Panc1 (cell line): Measurements from ENCODE around the gene CEP95. TPM values are rescaled to one million over a fixed set of nuclear protein-coding genes. Genes with fewer than 3 reads are reported as not detected.
"Not testable (repeated sequence)": the region's sequence is repeated elsewhere in the genome, so short reads cannot be mapped to it uniquely, and the experiment has no call there.

Experiments
- ATAC-seq: fragments of 200-7000 bp; cut with Tn5 transposase; 2 replicates; pipeline ENCODE4 v1.9.1; 2020; ENCODE audit warnings: mild to moderate bottlenecking, moderate library complexity
- BruUV-seq: library from RNA; stranded (reverse); fragments of 400-500 nt; replicated peaks from 2 replicates; lab custom pipeline; 2021; lab: Mats Ljungman, UMichigan
- CTCF ChIA-PET: fragments of 300-600 bp; sonication (Branson Sonifier 250); formaldehyde crosslinking; loops from one replicate; lab custom pipeline; 2022; ENCODE audit warnings: antibody characterized with exemption; lab: Charles Lee
- POLR2A ChIA-PET: fragments of 300-600 bp; sonication (Branson Sonifier 250); formaldehyde crosslinking; loops from one replicate; lab custom pipeline; 2022; ENCODE audit warnings: antibody characterized with exemption; lab: Charles Lee
- DNase-seq: peaks from one replicate; pipeline ENCODE4 v3.0.0-alpha.2; 2010; ENCODE audit warnings: low read depth, low spot score
- H3K27ac ChIP-seq: 2 replicates; pipeline ENCODE4 v1.5.1; 2011; ENCODE audit warnings: mild to moderate bottlenecking, low read length, inconsistent platforms
- H3K27me3 ChIP-seq: fragments of 200-500 bp; sonication (Bioruptor generic); 2 replicates; pipeline ENCODE4 v1.6.0; 2014; ENCODE audit warnings: low read length, inconsistent platforms; ENCODE audit not compliant: control insufficient read depth, insufficient read depth
- H3K36me3 ChIP-seq: fragments of 200-500 bp; sonication (Bioruptor generic); 2 replicates; pipeline ENCODE4 v1.5.1; 2014; ENCODE audit warnings: inconsistent platforms, mild to moderate bottlenecking, low read length, moderate library complexity; ENCODE audit not compliant: control insufficient read depth, insufficient read depth
- H3K4me1 ChIP-seq: 2 replicates; pipeline ENCODE4 v1.5.1; 2011; ENCODE audit warnings: inconsistent platforms, mild to moderate bottlenecking, low read length, moderate library complexity; ENCODE audit not compliant: control insufficient read depth, insufficient read depth
- H3K4me3 ChIP-seq, 2 experiments: 2 replicates each; pipeline ENCODE4 v1.5.1; 2011 to 2012; ENCODE audit warnings: low read depth in 2 of 2, low read length in 2 of 2, mild to moderate bottlenecking in 2 of 2, inconsistent platforms in 1 of 2, moderate library complexity in 1 of 2
- H3K9me3 ChIP-seq: fragments of 200-500 bp; sonication (Bioruptor generic); 2 replicates; pipeline ENCODE4 v1.5.1; 2014; ENCODE audit warnings: low read depth, mild to moderate bottlenecking, inconsistent platforms, low read length, moderate library complexity; ENCODE audit not compliant: control insufficient read depth, insufficient read depth
- POLR2AphosphoS5 ChIP-seq: IDR thresholded peaks from 2 replicates; pipeline ENCODE4 v1.6.1; 2012; ENCODE audit warnings: mild to moderate bottlenecking, low read depth, low read length, moderate library complexity
- SIN3A ChIP-seq: IDR thresholded peaks from 2 replicates; pipeline ENCODE4 v1.6.1; 2012; ENCODE audit warnings: low read depth, mild to moderate bottlenecking, low read length, moderate library complexity, borderline replicate concordance; ENCODE audit not compliant: insufficient read depth
- TCF7L2 ChIP-seq: IDR thresholded peaks from 2 replicates; pipeline ENCODE4 v1.6.1; 2011; ENCODE audit warnings: mild to moderate bottlenecking, low read depth, low read length, inconsistent platforms
- in situ Hi-C: cut with HindIII; loops from 2 replicates; pipeline ENCODE4 v1.10.0; 2016; ENCODE audit warnings: low sequenced_read_pairs, low pct_unique_long_range_greater_than_20kb
- intact Hi-C: fragments of 100-400 bp; cut with micrococcal nuclease; formaldehyde crosslinking; loops from one replicate; pipeline ENCODE4 v1.10.0; 2022; ENCODE audit not compliant: unreplicated experiment
- total RNA-seq: library from RNA; stranded (reverse); gene quantifications from one replicate; pipeline ENCODE4 v1.2.1, GENCODE V29; 2021; ENCODE audit not compliant: unreplicated experiment
- TF ChIP-seq, protein P1 (sequence below): fragments of 450-650 bp; IDR thresholded peaks from 2 replicates; pipeline ENCODE4 v1.5.1; 2017; ENCODE audit warnings: mild to moderate bottlenecking
- TF ChIP-seq, protein P2 (sequence below), 2 experiments: IDR thresholded peaks; 2 replicates each; pipeline ENCODE4 v1.6.1; 2011 to 2012; ENCODE audit warnings: low read depth in 2 of 2, control low read depth in 1 of 2, low read length in 1 of 2, mild to moderate bottlenecking in 1 of 2, moderate library complexity in 1 of 2; ENCODE audit not compliant: insufficient read depth in 1 of 2

The CEP95 gene
- total RNA-seq, 1 experiment from 2014 or later: 23.2 TPM

DNA sequence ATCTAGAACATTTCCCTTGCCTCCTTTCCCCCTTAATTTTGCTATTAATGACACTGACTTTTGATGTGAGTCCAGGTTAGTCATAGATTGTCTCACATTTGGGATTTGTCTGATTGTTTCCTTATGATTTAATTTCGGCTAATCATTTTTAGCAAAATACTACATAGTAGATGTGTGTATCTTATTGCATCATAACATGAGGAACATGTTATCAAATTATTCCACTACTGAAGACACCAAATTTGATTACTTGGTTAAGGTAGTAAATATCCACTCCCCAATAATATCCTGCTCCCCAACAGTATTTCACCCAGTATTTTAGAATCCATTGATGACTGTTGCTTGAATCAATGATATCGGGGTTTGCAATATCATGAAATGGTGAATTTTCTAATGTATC lies 12.7 kb upstream of the CEP95 start:
- DNase-seq (no peak), ATAC-seq (no peak)
- ChIA-PET POLR2A (no interaction called here), CTCF (no interaction called here)
- no peaks in the 10 kb centered on the region for H3K27me3 ChIP-seq
- H3K27ac ChIP-seq: no peak overlapping the region; the same call in 1 of the 2 replicates
- peak overlapping the region in 1 of 2 experiments; percentile 90; a peak in 2 of 4 replicates for H3K4me3 ChIP-seq
- intact Hi-C loops (loop anchor here (5.0 kb wide), 1 partner anchor 72 kb away; no protein-coding TSS in a partner anchor), in situ Hi-C loops (no loop called here)
- peaks cover 25% of the 10 kb centered on the region for H3K36me3 ChIP-seq
- no TSS peak for BruUV-seq
- H3K9me3 ChIP-seq: no peaks in the 10 kb centered on the region
- peaks cover 19% of the 10 kb centered on the region for H3K4me1 ChIP-seq
- TF ChIP-seq SIN3A (no peak), POLR2AphosphoS5 (no peak), TCF7L2 (no peak)
- TF ChIP-seq, protein P1, sequence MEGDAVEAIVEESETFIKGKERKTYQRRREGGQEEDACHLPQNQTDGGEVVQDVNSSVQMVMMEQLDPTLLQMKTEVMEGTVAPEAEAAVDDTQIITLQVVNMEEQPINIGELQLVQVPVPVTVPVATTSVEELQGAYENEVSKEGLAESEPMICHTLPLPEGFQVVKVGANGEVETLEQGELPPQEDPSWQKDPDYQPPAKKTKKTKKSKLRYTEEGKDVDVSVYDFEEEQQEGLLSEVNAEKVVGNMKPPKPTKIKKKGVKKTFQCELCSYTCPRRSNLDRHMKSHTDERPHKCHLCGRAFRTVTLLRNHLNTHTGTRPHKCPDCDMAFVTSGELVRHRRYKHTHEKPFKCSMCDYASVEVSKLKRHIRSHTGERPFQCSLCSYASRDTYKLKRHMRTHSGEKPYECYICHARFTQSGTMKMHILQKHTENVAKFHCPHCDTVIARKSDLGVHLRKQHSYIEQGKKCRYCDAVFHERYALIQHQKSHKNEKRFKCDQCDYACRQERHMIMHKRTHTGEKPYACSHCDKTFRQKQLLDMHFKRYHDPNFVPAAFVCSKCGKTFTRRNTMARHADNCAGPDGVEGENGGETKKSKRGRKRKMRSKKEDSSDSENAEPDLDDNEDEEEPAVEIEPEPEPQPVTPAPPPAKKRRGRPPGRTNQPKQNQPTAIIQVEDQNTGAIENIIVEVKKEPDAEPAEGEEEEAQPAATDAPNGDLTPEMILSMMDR: no peak
- TF ChIP-seq, protein P2, sequence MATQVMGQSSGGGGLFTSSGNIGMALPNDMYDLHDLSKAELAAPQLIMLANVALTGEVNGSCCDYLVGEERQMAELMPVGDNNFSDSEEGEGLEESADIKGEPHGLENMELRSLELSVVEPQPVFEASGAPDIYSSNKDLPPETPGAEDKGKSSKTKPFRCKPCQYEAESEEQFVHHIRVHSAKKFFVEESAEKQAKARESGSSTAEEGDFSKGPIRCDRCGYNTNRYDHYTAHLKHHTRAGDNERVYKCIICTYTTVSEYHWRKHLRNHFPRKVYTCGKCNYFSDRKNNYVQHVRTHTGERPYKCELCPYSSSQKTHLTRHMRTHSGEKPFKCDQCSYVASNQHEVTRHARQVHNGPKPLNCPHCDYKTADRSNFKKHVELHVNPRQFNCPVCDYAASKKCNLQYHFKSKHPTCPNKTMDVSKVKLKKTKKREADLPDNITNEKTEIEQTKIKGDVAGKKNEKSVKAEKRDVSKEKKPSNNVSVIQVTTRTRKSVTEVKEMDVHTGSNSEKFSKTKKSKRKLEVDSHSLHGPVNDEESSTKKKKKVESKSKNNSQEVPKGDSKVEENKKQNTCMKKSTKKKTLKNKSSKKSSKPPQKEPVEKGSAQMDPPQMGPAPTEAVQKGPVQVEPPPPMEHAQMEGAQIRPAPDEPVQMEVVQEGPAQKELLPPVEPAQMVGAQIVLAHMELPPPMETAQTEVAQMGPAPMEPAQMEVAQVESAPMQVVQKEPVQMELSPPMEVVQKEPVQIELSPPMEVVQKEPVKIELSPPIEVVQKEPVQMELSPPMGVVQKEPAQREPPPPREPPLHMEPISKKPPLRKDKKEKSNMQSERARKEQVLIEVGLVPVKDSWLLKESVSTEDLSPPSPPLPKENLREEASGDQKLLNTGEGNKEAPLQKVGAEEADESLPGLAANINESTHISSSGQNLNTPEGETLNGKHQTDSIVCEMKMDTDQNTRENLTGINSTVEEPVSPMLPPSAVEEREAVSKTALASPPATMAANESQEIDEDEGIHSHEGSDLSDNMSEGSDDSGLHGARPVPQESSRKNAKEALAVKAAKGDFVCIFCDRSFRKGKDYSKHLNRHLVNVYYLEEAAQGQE (IDR thresholded peaks at IDR 0.05; ENCODE audit: insufficient read depth in 1 of 2, low read depth in 2 of 2, low read length in 1 of 2): no peak

DNA sequence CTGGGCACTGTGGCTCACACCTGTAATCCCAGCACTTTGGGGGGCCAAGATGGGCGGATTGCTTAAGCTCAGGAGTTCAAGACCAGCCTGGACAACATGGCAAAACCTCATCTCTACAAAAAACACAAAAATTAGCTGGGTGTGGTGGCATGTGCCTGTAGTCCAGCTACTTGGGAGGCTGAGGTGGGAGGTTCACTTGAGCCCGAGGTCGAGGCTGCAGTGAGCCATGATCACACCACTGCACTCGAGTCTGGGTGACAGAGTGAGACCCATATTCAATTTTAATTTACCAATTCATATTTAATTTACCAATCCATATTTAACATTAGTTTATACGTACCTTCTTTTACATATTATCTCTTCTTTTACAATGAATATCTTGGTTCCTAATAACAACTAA lies 11.5 kb upstream of the CEP95 start:
- H3K36me3 ChIP-seq: peaks cover 31% of the 10 kb centered on the region
- intact Hi-C loops, POLR2A ChIA-PET, BruUV-seq, CTCF ChIA-PET, DNase-seq, H3K9me3 ChIP-seq, H3K27me3 ChIP-seq, in situ Hi-C loops, ATAC-seq: not testable (repeated sequence)
- H3K27ac ChIP-seq: peak overlapping the region; percentile 93; the same call in 1 of the 2 replicates
- peak overlapping the region; percentile 90 to 93 for H3K4me3 ChIP-seq
- H3K4me1 ChIP-seq: peaks cover 25% of the 10 kb centered on the region

DNA sequence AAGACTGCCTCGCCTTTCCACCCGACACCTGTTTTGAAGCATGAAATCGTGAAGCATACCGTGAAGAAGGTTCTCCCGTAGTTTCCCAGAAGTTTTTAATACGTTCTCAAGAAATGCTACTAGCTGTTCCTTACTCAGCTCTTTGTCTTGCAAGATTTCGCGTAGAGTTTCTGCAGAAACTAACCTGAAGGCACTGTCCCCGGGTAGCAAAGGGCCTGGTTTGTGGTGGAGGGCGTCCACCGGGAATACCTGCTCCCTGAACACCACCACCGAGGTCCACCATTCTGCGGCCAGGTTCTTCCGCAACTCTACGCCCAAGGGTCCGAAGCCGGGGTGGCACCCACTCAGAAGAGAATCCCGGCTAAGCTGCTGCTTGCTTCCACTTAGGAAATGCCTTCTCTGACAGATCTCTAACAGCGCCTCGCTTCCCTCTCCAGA lies 10.4 kb upstream of the CEP95 start:
- ATAC-seq: no peak
- in situ Hi-C loops: no loop called here
- peaks cover 36% of the 10 kb centered on the region for H3K36me3 ChIP-seq

More for the DNA sequence above, 10.4 kb upstream of the CEP95 start:
- peaks cover 35% of the 10 kb centered on the region for H3K4me1 ChIP-seq
- no peaks in the 10 kb centered on the region for H3K27me3 ChIP-seq
- CTCF ChIA-PET: interaction anchor here (0.7 kb wide), 1 partner anchor 201 kb away, joined by 3 read pairs; no protein-coding TSS in a partner anchor
- intact Hi-C loops: no loop called here
- no peak for DNase-seq
- peak overlapping the region; percentile 90 to 93 for H3K4me3 ChIP-seq
- POLR2A ChIA-PET: interaction anchor here (0.6 to 0.9 kb wide), 4 partner anchors 9 to 196 kb away, joined by 3 to 6 read pairs (median 4); no protein-coding TSS in a partner anchor
- no TSS peak for BruUV-seq
- H3K27ac ChIP-seq: peak overlapping the region; percentile 93
- no peaks in the 10 kb centered on the region for H3K9me3 ChIP-seq
- TF ChIP-seq, protein P1: no peak
- TF ChIP-seq SIN3A: no peak
- TF ChIP-seq POLR2AphosphoS5: no peak
